ENCODE data around the gene SLC13A4.
"Not testable (repeated sequence)": the region's sequence is repeated elsewhere in the genome, so short reads cannot be mapped to it uniquely, and the experiment has no call there.

The SLC13A4 gene, protein sequence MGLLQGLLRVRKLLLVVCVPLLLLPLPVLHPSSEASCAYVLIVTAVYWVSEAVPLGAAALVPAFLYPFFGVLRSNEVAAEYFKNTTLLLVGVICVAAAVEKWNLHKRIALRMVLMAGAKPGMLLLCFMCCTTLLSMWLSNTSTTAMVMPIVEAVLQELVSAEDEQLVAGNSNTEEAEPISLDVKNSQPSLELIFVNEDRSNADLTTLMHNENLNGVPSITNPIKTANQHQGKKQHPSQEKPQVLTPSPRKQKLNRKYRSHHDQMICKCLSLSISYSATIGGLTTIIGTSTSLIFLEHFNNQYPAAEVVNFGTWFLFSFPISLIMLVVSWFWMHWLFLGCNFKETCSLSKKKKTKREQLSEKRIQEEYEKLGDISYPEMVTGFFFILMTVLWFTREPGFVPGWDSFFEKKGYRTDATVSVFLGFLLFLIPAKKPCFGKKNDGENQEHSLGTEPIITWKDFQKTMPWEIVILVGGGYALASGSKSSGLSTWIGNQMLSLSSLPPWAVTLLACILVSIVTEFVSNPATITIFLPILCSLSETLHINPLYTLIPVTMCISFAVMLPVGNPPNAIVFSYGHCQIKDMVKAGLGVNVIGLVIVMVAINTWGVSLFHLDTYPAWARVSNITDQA

DNA sequence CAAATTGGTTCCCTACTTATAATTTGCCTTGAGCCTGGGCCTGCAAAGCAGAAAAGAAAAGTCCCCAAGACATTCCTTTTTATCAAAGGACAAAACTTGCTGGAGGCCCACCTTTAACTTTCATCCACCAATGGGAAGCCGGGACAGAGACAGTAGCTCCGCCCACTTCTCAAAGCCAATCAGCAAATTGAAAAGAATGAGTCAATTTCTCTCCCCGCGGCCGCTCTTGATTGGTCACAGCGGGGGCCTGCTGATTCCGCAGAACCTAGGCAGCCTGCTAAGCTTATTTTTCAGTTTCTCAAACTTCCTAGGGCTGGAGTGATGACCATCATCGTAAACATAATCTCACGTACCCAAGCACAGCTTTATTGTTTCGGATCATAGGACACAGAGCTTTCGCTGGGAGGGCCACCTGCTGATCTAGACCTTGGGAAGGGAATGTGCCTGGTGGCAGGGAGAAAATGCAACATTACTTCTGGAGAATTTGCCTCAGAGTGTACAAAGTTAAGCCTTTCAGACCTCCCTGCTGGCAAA, at the start of gene SLC13A4:
Gene SLC13A4 (minus strand): TSS at position 51 of the 534 bp plus-strand sequence. CDS start 690 bp downstream, outside the sequence.
- no peak for DNase-seq

DNA sequence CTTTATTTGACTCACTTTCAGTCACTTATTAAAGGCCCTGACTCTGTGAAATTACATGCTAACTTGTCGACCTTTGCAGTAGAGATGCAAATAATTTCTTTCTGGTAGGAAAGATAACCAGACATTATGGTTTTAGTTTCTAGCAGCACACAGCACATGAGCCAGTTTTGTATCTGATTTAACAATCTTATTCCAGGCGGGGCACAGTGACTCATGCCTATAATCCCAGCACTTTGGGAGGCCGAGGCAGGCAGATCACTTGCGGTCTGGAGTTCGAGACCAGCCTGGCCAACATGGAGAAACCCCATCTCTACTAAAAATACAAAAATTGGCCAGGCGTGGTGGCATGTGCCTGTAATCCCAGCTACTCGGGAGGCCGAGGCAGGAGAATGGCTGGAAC, 47.9 kb upstream of the SLC13A4 start:
- DNase-seq = not testable (repeated sequence)

- no peak for DNase-seq
Observed at GRCh38 chr7:135775230-135775629, 47.2 kb upstream of the SLC13A4 start.

- DNase-seq = peak; percentile 55
Observed at GRCh38 chr7:135774284-135774683, 46.3 kb upstream of the SLC13A4 start.

- peak; percentile 90 for DNase-seq
Observed at GRCh38 chr7:135773464-135773863, 45.5 kb upstream of the SLC13A4 start.

GRCh38 chr7:135772639-135773222, 44.7 kb upstream of the SLC13A4 start:
- DNase-seq = peak; percentile 40

- no peak for DNase-seq
Observed at GRCh38 chr7:135771961-135772638, 44.1 kb upstream of the SLC13A4 start.

GRCh38 chr7:135771051-135771450, 43.1 kb upstream of the SLC13A4 start:
- no peak for DNase-seq

DNA sequence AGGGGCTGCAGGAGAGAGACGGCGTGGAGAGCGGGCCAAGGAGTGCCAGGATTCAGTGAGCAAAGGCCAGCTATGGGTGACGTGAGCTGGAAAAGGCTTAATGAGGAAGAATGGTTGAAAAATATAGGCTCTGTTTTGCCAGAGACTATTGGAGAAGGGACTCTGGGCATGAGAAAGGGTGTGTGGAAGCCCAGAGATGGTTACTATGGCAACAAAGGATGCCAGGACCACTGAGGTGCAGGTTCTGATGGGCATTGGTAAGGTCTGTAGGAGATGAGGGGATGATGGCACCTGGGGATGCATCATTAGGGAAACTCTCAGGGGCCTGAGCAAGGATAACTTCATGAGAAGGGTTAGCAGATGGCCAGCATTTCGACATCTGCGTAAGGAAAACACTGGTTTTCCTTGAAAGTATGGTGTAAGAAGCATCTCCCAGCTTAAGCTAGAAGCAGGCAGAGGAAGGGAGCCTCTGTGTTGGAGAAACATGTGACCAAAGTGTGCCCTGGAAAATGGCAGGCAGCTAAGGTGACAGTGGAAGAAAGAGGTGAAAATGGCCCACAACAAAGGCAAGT, 42.2 kb upstream of the SLC13A4 start:
- DNase-seq = no peak

- DNase-seq = no peak
Observed at GRCh38 chr7:135769005-135769802, 41.2 kb upstream of the SLC13A4 start.

- DNase-seq = no peak
Observed at GRCh38 chr7:135768467-135768866, 40.5 kb upstream of the SLC13A4 start.

DNA sequence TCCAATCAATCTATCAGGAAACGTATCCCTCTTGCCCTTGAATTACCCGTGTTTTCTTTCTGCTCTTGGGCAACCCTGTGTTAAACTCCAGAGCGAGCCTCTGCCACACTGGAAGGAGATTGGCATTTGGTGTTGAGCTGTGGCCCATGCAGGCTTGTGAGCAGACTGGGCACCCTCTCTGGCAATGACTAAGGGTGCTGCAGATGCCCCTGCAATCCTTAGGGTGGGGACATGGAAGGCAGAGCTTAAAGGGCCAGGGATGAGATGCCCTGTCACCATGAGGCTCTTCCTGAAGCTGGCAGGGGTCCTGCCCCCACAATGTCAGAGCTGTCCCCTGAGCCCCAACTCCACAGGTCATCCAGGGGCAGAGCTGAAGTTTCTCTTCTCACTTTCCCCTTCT, 40.1 kb upstream of the SLC13A4 start:
- no peak for DNase-seq

GRCh38 chr7:135763261-135763660, 35.3 kb upstream of the SLC13A4 start:
- no peak for DNase-seq

- DNase-seq = no peak
Observed at GRCh38 chr7:135761751-135762488, 33.9 kb upstream of the SLC13A4 start.

DNA sequence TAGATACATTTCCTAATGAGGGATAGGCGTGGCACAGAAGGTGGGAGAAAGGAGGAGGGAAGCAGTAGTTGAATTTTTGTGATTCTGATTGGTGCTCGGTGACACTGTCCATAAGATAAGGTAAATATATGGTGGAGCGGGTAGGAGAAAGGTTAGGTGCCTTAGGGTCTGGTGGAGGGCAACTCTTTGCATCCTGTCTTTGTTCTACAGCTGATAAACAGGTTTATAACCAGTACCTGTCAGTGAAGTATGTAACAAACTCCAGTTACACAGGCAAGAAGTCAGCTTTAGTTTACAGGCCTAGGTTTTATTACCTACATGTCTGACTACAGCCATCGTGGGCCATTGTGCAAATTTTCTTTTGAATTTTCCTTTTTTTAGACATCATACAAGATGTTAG, 31.5 kb upstream of the SLC13A4 start:
- no peak for DNase-seq

DNA sequence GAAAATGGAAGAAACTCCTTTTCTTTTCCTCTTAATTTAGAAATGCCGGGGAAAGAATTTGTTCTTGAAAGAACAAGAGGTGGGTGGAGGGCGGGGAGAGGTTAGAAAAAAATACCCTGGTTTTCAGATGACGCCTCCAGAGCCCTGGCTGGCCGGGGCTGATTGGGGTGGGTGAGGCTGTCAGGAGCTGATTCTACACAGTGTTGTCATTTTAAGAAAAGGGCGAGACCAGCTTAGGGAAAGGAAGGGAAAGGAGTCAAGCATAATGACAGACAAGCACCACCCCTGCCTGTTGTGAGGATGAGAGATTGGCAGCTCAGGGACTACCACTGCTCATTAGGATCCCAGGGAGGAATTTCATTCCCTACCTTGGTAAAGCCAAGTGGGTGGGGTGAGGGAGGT, 30.5 kb upstream of the SLC13A4 start:
- no peak for DNase-seq

DNA sequence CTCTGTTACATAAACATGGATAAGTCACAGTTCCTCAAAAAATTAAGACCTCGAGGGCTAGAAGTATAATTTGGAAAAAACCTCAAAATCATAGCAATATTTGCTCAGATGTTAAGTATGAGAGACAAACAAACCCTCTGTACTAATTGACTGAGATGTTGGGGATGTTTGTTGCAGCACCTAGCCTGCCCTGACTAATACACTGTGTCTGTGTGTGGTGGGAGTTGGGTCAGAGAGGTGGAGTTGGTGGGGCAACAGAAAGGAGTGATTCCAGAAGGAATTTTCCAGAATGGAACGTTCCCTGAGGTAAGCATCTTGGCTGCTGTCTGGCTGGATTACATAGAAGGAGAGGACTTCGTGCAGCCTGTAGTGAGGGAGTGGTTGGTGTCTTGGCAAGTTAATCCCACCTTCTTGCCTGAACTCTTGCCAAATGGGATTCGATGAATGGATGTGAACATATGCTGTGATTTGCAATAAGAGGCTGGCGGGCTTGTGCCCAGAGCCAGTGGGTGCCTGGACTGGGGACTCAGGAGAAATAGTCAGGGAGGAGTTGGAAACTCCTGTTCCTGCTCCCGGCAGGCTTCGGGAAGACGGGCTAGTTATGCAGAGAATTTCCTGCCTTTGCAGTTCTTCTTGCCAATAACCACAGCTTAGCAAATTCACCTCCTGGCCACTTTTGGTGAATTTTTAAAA, 29.9 kb upstream of the SLC13A4 start:
- DNase-seq = no peak

- no peak for DNase-seq
Observed at GRCh38 chr7:135756191-135756590, 28.2 kb upstream of the SLC13A4 start.

- peak; percentile 90 for DNase-seq
Observed at GRCh38 chr7:135755351-135755753, 27.4 kb upstream of the SLC13A4 start.

- DNase-seq = no peak
Observed at GRCh38 chr7:135753616-135754413, 25.8 kb upstream of the SLC13A4 start.

Measured in SHP77 treated with DMSO at 0.1 percent for 48 hours (cell line).